K562 (cell line): Measurements from ENCODE around the gene GALNT7.

Source experiments
- GABPA ChIP-seq: fragments of 200-800 bp; sonication (Bioruptor generic); conservative IDR thresholded peaks from 2 replicates; pipeline ENCODE4 v1.6.1; 2016; ENCODE audit warnings: low read depth, missing genetic modification characterization, missing compliant biosample characterization
- HDAC2 ChIP-seq: fragments of 450-650 bp; IDR thresholded peaks from 2 replicates; pipeline ENCODE4 v1.6.1; 2016; ENCODE audit warnings: mild to moderate bottlenecking
- JUNB ChIP-seq: fragments of 450-650 bp; formaldehyde crosslinking; conservative IDR thresholded peaks from 2 replicates; pipeline ENCODE4 v1.4.0; 2020; ENCODE audit warnings: mild to moderate bottlenecking
- KDM5B ChIP-seq: fragments of 200-600 bp; sonication (generic); IDR thresholded peaks from 2 replicates; pipeline ENCODE4 v1.6.1; 2012; ENCODE audit warnings: low read depth, mild to moderate bottlenecking, moderate library complexity, low read length, control low read depth, inconsistent platforms; ENCODE audit not compliant: insufficient replicate concordance
- MBD1 ChIP-seq: fragments of 250-450 bp; sonication (Bioruptor Pico); IDR thresholded peaks from 2 replicates; pipeline ENCODE4 v1.8.0; 2022; ENCODE audit warnings: inconsistent platforms
- NFE2 ChIP-seq: IDR thresholded peaks from 2 replicates; pipeline ENCODE4 v1.6.1; 2014; ENCODE audit warnings: antibody characterized with exemption, low read depth
- ZSCAN29 ChIP-seq: fragments of 450-650 bp; IDR thresholded peaks from 2 replicates; pipeline ENCODE4 v1.6.1; 2017

GRCh38 chr4:173245952-173246351 lies 77.3 kb downstream of the GALNT7 start:
- TF ChIP-seq NFE2 (no peak), MBD1 (CRISPR knock-in tag) (no peak), JUNB (CRISPR knock-in tag) (no peak), GABPA (no peak), HDAC2 (no peak), KDM5B (no peak), ZSCAN29 (no peak)
